DND-41 (cell line): Measurements from ENCODE around the gene AKR1B1.

Source experiments
- CTCF ChIP-seq: IDR thresholded peaks from 2 replicates; pipeline ENCODE4 v1.5.1; 2012; ENCODE audit warnings: borderline replicate concordance, low read length, moderate library complexity, mild to moderate bottlenecking; ENCODE audit not compliant: poor library complexity, severe bottlenecking; ENCODE audit errors: extremely low read depth
- EZH2 ChIP-seq: IDR thresholded peaks from 3 replicates; pipeline ENCODE4 v1.6.1; 2012; ENCODE audit warnings: borderline replicate concordance, low read depth, mild to moderate bottlenecking, moderate library complexity, low read length, inconsistent platforms; ENCODE audit not compliant: severe bottlenecking

- TF ChIP-seq CTCF: no peak
- no peak for TF ChIP-seq EZH2
These were observed 52.5 kb downstream of the AKR1B1 start for GRCh38 chr7:134406431-134406830.
